Endodermal cell (in vitro differentiated cells): ENCODE results near the gene HNRNPH3. TPM values are rescaled to one million over a fixed set of nuclear protein-coding genes. Genes with fewer than 3 reads are reported as not detected.

ENCODE experiments used
- DNase-seq: peaks from one replicate; pipeline ENCODE4 v3.0.0-alpha.2; 2017
- H3K27ac ChIP-seq: 2 replicates; pipeline ENCODE4 v1.5.1; 2013; ENCODE audit warnings: mild to moderate bottlenecking, low read depth, low read length, moderate library complexity
- H3K27me3 ChIP-seq: 2 replicates; pipeline ENCODE4 v1.6.1; 2013; ENCODE audit warnings: mild to moderate bottlenecking, low read length, moderate library complexity; ENCODE audit not compliant: insufficient read depth, control insufficient read depth, poor library complexity, severe bottlenecking
- H3K36me3 ChIP-seq: 2 replicates; pipeline ENCODE4 v1.7.0; 2013; ENCODE audit warnings: mild to moderate bottlenecking, low read length, moderate library complexity; ENCODE audit not compliant: control insufficient read depth, insufficient read depth
- H3K4me1 ChIP-seq: one replicate; pipeline ENCODE4 v1.7.0; 2013; ENCODE audit warnings: low read length; ENCODE audit not compliant: control insufficient read depth, insufficient read depth
- H3K4me3 ChIP-seq: 2 replicates; pipeline ENCODE4 v1.5.1; 2013; ENCODE audit warnings: mild to moderate bottlenecking, low read length, moderate library complexity
- H3K9ac ChIP-seq: 2 replicates; pipeline ENCODE4 v1.6.1; 2013; ENCODE audit warnings: mild to moderate bottlenecking, low read length, moderate library complexity; ENCODE audit not compliant: poor library complexity, severe bottlenecking; ENCODE audit errors: extremely low read depth
- H3K9me3 ChIP-seq: 2 replicates; pipeline ENCODE4 v1.6.1; 2013; ENCODE audit warnings: mild to moderate bottlenecking, low read length, moderate library complexity; ENCODE audit not compliant: control insufficient read depth
- H3K27ac Mint-ChIP-seq: 2 replicates; pipeline ENCODE4 v1.8.0; 2020; ENCODE audit warnings: mixed read lengths
- H3K27me3 Mint-ChIP-seq: 2 replicates; pipeline ENCODE4 v1.8.0; 2021; ENCODE audit warnings: mild to moderate bottlenecking, mixed read lengths; ENCODE audit not compliant: insufficient read depth
- H3K36me3 Mint-ChIP-seq: 2 replicates; pipeline ENCODE4 v1.8.0; 2020; ENCODE audit warnings: low read depth, mixed read lengths
- H3K4me1 Mint-ChIP-seq: 2 replicates; pipeline ENCODE4 v1.8.0; 2020; ENCODE audit warnings: mixed read lengths
- H3K4me3 Mint-ChIP-seq: 2 replicates; pipeline ENCODE4 v1.8.0; 2020; ENCODE audit warnings: mild to moderate bottlenecking, moderate library complexity, mixed read lengths
- H3K9me3 Mint-ChIP-seq: 2 replicates; pipeline ENCODE4 v1.8.0; 2020; ENCODE audit warnings: mild to moderate bottlenecking, mixed read lengths
- WGBS, 2 experiments: methylation state at CpG; one replicate each; pipeline versions ENCODE4 v1.1.5 to v1.1.7; 2013; ENCODE audit warnings: missing lambda C conversion rate in 2 of 2, mixed read lengths in 1 of 2; ENCODE audit not compliant: insufficient coverage in 1 of 2, insufficient read length in 1 of 2; 5-methylcytosine and 5-hydroxymethylcytosine counted together
- total RNA-seq, 2 donors: library from RNA; stranded (reverse); fragmentation: NEBNext Ultra II Directional in 1 of 2; extraction: Animal tissue kit (Norgen Biotek cat#: 25700) in 1 of 2; gene quantifications; 2 replicates in 1 of 2; 3 replicates in 1 of 2; pipeline ENCODE4 v1.2.1, GENCODE V29; 2021
- TF ChIP-seq, protein P1 (sequence below): fragments of 200-600 bp; sonication (generic); conservative IDR thresholded peaks from 2 replicates; pipeline ENCODE4 v1.5.0; 2021; ENCODE audit warnings: antibody characterized with exemption, mild to moderate bottlenecking

HNRNPH3 gene
- total RNA-seq, 2 donors from 2014 or later, result 217 to 228 TPM

DNA sequence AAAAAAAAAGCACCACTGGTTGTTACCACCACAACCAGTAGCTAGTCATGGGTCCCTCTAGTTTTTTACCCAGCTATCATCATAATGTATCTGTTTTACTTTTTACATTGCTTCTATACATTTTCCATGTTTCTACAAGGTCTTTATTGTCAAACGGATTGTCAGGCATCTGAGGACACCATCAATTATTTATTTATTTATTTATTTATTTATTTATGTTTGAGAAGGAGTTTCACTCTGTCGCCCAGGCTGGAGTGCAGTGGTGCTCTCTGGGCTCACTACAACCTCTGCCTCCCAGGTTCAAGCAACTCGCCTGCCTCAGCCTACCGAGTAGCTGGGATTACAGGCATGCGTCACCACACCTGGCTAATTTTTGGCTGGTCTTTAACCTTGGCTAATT lies 29.0 kb upstream of the HNRNPH3 start:
- H3K27ac ChIP-seq, result no peak overlapping the region
- no peaks in the 10 kb centered on the region for H3K36me3 ChIP-seq
- H3K4me1 Mint-ChIP-seq, result peaks cover 9% of the 10 kb centered on the region
- no peaks in the 10 kb centered on the region for H3K9me3 Mint-ChIP-seq
- H3K27me3 ChIP-seq, result no peaks in the 10 kb centered on the region
- H3K4me3 ChIP-seq, result no peak overlapping the region
- H3K9ac ChIP-seq, result no peak overlapping the region
- H3K27me3 Mint-ChIP-seq, result no peaks in the 10 kb centered on the region
- 61 to 78% methylated on average over 4 to 5 of the region's 5 CpGs for WGBS, 2 experiments
- no peaks in the 10 kb centered on the region for H3K36me3 Mint-ChIP-seq
- no peak overlapping the region for H3K27ac Mint-ChIP-seq
- TF ChIP-seq, protein P1, sequence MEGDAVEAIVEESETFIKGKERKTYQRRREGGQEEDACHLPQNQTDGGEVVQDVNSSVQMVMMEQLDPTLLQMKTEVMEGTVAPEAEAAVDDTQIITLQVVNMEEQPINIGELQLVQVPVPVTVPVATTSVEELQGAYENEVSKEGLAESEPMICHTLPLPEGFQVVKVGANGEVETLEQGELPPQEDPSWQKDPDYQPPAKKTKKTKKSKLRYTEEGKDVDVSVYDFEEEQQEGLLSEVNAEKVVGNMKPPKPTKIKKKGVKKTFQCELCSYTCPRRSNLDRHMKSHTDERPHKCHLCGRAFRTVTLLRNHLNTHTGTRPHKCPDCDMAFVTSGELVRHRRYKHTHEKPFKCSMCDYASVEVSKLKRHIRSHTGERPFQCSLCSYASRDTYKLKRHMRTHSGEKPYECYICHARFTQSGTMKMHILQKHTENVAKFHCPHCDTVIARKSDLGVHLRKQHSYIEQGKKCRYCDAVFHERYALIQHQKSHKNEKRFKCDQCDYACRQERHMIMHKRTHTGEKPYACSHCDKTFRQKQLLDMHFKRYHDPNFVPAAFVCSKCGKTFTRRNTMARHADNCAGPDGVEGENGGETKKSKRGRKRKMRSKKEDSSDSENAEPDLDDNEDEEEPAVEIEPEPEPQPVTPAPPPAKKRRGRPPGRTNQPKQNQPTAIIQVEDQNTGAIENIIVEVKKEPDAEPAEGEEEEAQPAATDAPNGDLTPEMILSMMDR, result no peak
- no peak overlapping the region for H3K4me3 Mint-ChIP-seq
- H3K9me3 ChIP-seq, result no peaks in the 10 kb centered on the region
- DNase-seq, result no peak
- no peaks in the 10 kb centered on the region for H3K4me1 ChIP-seq

DNA sequence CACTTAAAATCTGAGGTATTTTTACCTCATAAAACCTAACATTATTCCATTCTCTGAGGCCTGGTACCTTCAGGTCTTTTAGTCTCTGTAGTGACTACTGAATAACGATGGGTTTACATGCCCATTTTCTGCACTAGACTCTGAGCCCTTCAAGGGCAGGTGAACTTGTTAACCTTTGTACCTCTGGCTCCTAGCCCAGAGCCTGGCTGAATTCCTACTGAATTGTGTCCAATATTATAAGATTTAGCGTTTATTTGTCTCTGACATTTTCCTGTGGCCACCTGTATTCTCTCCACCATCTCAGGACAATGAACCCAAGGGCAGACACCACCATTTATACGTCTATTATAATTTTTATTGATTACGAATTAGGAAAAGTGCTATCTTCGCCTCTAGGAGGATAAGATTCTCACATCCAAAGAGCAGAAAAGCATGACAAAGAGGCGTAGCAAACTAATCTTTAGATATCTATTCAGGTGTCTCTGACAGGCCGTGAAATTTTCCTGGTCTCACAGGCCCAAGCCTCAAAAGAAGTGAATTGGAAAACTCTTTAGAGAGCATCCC lies 27.9 kb upstream of the HNRNPH3 start:
- Histone ChIP-seq H3K9ac (no peak overlapping the region), H3K9me3 (no peaks in the 10 kb centered on the region), H3K27ac (no peak overlapping the region), H3K36me3 (no peaks in the 10 kb centered on the region), H3K27me3 (no peaks in the 10 kb centered on the region), H3K4me3 (no peak overlapping the region), H3K4me1 (no peaks in the 10 kb centered on the region)
- Mint-ChIP-seq H3K9me3 (no peaks in the 10 kb centered on the region), H3K27ac (peak overlapping the region; percentile 16), H3K27me3 (no peaks in the 10 kb centered on the region), H3K4me1 (peaks cover 9% of the 10 kb centered on the region), H3K4me3 (no peak overlapping the region), H3K36me3 (no peaks in the 10 kb centered on the region)
- WGBS, 2 experiments, result 78 to 95% methylated on average over 4 to 6 of the region's 7 CpGs
- TF ChIP-seq, protein P1, result no peak
- DNase-seq, result no peak

DNA sequence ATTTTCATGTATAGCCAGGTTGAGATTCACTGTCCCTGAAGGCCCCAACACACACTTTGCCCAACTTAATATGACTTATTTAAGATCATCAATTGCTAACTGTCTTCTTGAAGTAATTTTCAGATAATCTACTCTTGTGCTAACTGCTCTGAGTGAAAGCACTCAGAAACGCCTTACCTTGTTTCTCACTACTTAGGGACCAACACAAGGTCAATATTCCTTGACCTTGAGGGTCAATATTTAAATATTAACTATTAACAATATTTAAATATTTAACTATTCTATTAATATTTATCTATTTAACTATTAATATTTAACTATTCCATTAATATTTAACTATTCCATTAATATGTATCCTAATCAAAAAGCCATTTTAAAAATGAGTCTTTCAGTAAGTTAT lies 26.0 kb upstream of the HNRNPH3 start:
- Histone ChIP-seq H3K9ac (no peak overlapping the region), H3K36me3 (no peaks in the 10 kb centered on the region), H3K4me1 (no peaks in the 10 kb centered on the region), H3K27ac (no peak overlapping the region), H3K4me3 (no peak overlapping the region), H3K9me3 (no peaks in the 10 kb centered on the region), H3K27me3 (no peaks in the 10 kb centered on the region)
- no peaks in the 10 kb centered on the region for H3K9me3 Mint-ChIP-seq
- H3K27me3 Mint-ChIP-seq, result no peaks in the 10 kb centered on the region
- no peak overlapping the region for H3K4me3 Mint-ChIP-seq
- no peaks in the 10 kb centered on the region for H3K4me1 Mint-ChIP-seq
- TF ChIP-seq, protein P1, result no peak
- no peak for DNase-seq
- H3K36me3 Mint-ChIP-seq, result no peaks in the 10 kb centered on the region
- no peak overlapping the region for H3K27ac Mint-ChIP-seq
- 4% methylated on average over 1 of the region's 1 CpG; no CpG with 5 or more reads in 1 of the 2 experiments for WGBS, 2 experiments
